Breast epithelium (tissue), 3 donors: ENCODE measurements around the gene CTNNBIP1.

Source experiments
- CTCF ChIP-seq, 3 donors: fragments of 450-650 bp; IDR thresholded peaks; one replicate each; pipeline ENCODE4 v1.5.1; 2016 to 2017; ENCODE audit warnings: antibody characterized with exemption in 3 of 3, mild to moderate bottlenecking in 3 of 3, moderate library complexity in 3 of 3
- POLR2A ChIP-seq: fragments of 450-650 bp; IDR thresholded peaks from one replicate; pipeline ENCODE4 v1.6.1; 2016; ENCODE audit warnings: antibody characterized with exemption, mild to moderate bottlenecking, moderate library complexity

- TF ChIP-seq POLR2A (no peak), CTCF (IDR thresholded peaks at IDR 0.05) (no peak)
Measured at GRCh38 chr1:9868244-9868590, 41.9 kb downstream of the CTNNBIP1 start.
